HEK293 (cell line): ENCODE data around the gene TCERG1L.

Source experiments
- CTCF ChIA-PET: fragments of 350-600 bp; formaldehyde crosslinking; extraction: SDS; loops from one replicate; lab custom pipeline; 2021; ENCODE audit warnings: antibody characterized with exemption; lab: Yijun Ruan, JAX
- POLR2A ChIA-PET: fragments of 300-600 bp; formaldehyde crosslinking; extraction: SDS; loops from one replicate; lab custom pipeline; 2020; ENCODE audit warnings: antibody characterized with exemption, inconsistent platforms; lab: Yijun Ruan, JAX
- H3K27ac ChIP-seq: fragments of 200-500 bp; sonication (Bioruptor generic); 2 replicates; pipeline ENCODE4 v1.5.1; 2014; ENCODE audit warnings: low read depth, low read length, control low read depth, inconsistent platforms; ENCODE audit errors: extremely low read depth
- H3K36me3 ChIP-seq, 2 experiments: fragments of 200-500 bp in 1 of 2; sonication (Bioruptor generic) in 1 of 2; 1 replicate in 1 of 2; 2 replicates in 1 of 2; pipeline ENCODE4 v1.5.1; 2014 to 2017; ENCODE audit warnings: inconsistent platforms in 2 of 2, low read length in 2 of 2; ENCODE audit not compliant: control insufficient read depth in 2 of 2, insufficient read depth in 1 of 2
- H3K4me1 ChIP-seq: fragments of 200-500 bp; sonication (Bioruptor generic); 2 replicates; pipeline ENCODE4 v1.5.1; 2014; ENCODE audit warnings: mild to moderate bottlenecking, low read length, inconsistent platforms; ENCODE audit not compliant: control insufficient read depth, insufficient read depth
- H3K4me3 ChIP-seq: 2 replicates; pipeline ENCODE4 v1.5.1; 2011; ENCODE audit warnings: low read depth, mild to moderate bottlenecking, control low read depth, low read length, moderate library complexity
- H3K9me3 ChIP-seq: fragments of 200-500 bp; sonication (Bioruptor generic); 2 replicates; pipeline ENCODE4 v1.5.1; 2014; ENCODE audit warnings: low read depth, low read length, inconsistent platforms; ENCODE audit not compliant: control insufficient read depth, insufficient read depth
- GFI1B ChIP-seq: fragments of 450-650 bp; formaldehyde crosslinking; IDR thresholded peaks from 2 replicates; pipeline ENCODE4 v1.5.1; 2016; ENCODE audit warnings: missing biosample characterization, missing genetic modification characterization
- KLF1 ChIP-seq: fragments of 450-650 bp; formaldehyde crosslinking; IDR thresholded peaks from 2 replicates; pipeline ENCODE4 v1.5.1; 2016; ENCODE audit warnings: missing biosample characterization, missing genetic modification characterization
- ZBTB17 ChIP-seq: fragments of 450-650 bp; formaldehyde crosslinking; IDR thresholded peaks from 2 replicates; pipeline ENCODE4 v1.5.1; 2016; ENCODE audit warnings: missing biosample characterization, missing genetic modification characterization
- ZNF169 ChIP-seq: fragments of 450-650 bp; formaldehyde crosslinking; IDR thresholded peaks from 2 replicates; pipeline ENCODE4 v1.5.1; 2016; ENCODE audit warnings: missing biosample characterization, missing genetic modification characterization
- ZNF184 ChIP-seq: fragments of 450-650 bp; IDR thresholded peaks from 2 replicates; pipeline ENCODE4 v1.5.1; 2018; ENCODE audit warnings: missing biosample characterization, mild to moderate bottlenecking, missing genetic modification characterization
- ZNF266 ChIP-seq: fragments of 450-650 bp; formaldehyde crosslinking; IDR thresholded peaks from 2 replicates; pipeline ENCODE4 v1.5.1; 2016; ENCODE audit warnings: missing biosample characterization, missing genetic modification characterization, low read depth
- ZNF510 ChIP-seq: fragments of 450-650 bp; formaldehyde crosslinking; IDR thresholded peaks from 2 replicates; pipeline ENCODE4 v1.5.1; 2018; ENCODE audit warnings: mild to moderate bottlenecking, missing genetic modification characterization, missing biosample characterization; ENCODE audit not compliant: insufficient replicate concordance
- ZNF514 ChIP-seq: fragments of 450-650 bp; formaldehyde crosslinking; IDR thresholded peaks from 2 replicates; pipeline ENCODE4 v1.5.1; 2016; ENCODE audit warnings: missing biosample characterization, missing genetic modification characterization
- ZNF621 ChIP-seq: fragments of 450-650 bp; formaldehyde crosslinking; IDR thresholded peaks from 2 replicates; pipeline ENCODE4 v1.5.1; 2017; ENCODE audit warnings: missing biosample characterization, missing genetic modification characterization
- ZNF785 ChIP-seq: fragments of 450-650 bp; formaldehyde crosslinking; IDR thresholded peaks from 2 replicates; pipeline ENCODE4 v1.5.1; 2016; ENCODE audit warnings: missing biosample characterization, missing genetic modification characterization
- TF ChIP-seq, protein P1 (sequence below): fragments of 450-650 bp; formaldehyde crosslinking; IDR thresholded peaks from 2 replicates; pipeline ENCODE4; 2016; ENCODE audit warnings: missing biosample characterization, missing genetic modification characterization
- TF ChIP-seq, protein P2 (sequence below): fragments of 450-650 bp; formaldehyde crosslinking; IDR thresholded peaks from 2 replicates; pipeline ENCODE4 v1.5.1; 2016; ENCODE audit warnings: missing biosample characterization, missing genetic modification characterization, borderline replicate concordance
- TF ChIP-seq, protein P3 (sequence below): fragments of 450-650 bp; formaldehyde crosslinking; IDR thresholded peaks from 2 replicates; pipeline ENCODE4 v1.5.1; 2017; ENCODE audit warnings: missing biosample characterization, missing genetic modification characterization
- TF ChIP-seq, protein P4 (sequence below): fragments of 450-650 bp; formaldehyde crosslinking; IDR thresholded peaks from 2 replicates; pipeline ENCODE4 v1.5.1; 2016; ENCODE audit warnings: missing biosample characterization, missing genetic modification characterization

Gene TCERG1L, protein sequence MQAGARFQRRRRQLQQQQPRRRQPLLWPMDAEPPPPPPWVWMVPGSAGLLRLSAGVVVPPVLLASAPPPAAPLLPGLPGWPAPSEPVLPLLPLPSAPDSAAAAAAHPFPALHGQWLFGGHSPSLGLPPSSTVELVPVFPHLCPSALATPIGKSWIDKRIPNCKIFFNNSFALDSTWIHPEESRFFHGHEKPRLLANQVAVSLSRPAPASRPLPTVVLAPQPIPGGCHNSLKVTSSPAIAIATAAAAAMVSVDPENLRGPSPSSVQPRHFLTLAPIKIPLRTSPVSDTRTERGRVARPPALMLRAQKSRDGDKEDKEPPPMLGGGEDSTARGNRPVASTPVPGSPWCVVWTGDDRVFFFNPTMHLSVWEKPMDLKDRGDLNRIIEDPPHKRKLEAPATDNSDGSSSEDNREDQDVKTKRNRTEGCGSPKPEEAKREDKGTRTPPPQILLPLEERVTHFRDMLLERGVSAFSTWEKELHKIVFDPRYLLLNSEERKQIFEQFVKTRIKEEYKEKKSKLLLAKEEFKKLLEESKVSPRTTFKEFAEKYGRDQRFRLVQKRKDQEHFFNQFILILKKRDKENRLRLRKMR

DNA sequence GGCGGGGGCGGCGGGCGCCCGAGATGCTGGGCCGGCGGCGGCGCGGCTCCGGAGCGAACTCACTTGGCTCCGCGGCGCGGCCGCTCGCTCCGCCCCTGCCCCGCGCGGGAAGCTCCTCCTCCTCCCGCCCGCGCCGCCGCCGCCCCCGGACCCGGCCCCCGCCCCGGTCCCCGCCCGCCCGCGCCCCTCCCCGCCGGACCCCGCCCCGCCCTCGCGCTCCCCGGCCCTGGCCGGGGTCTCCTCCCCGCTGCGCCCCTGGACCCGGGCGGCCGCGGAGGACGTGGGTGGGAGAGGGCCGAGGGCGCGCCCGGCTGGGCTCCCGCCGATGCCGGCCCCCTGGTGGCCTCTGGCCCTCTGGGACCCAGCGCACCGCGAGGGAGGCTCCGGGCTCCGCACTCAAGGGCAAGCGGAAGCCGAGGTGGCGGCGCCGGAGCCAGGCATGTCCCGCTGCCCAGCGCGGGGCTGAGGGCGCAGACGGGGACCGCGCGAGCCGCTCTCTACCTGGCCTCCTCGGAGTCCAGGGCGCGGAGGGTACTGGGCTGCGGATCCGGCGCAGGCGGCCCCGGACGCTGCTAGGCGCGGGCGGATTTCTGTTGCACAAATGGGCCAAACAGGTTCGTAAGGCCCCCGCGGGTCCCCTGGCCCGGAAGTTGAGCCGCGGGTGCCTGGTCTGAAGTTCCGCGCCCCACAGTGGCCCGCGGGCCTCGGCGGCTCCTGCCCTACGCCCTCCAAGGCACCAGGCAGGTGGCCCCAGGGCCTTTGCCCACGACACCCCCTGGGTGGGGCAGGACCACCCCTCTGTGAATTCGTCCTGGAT, at the start of gene TCERG1L:
TCERG1L (minus strand) TSS at position 61 of the 817 bp plus-strand sequence. CDS start 86 bp downstream, outside the sequence.
- CTCF ChIA-PET, result no interaction called here
- TF ChIP-seq ZNF785 (no peak), ZNF621 (tag by site-specific recombination) (no peak), ZNF169 (tag by site-specific recombination) (no peak), ZNF266 (tag by site-specific recombination) (no peak), ZBTB17 (no peak), KLF1 (tag by site-specific recombination) (no peak), ZNF514 (tag by site-specific recombination) (no peak), GFI1B (tag by site-specific recombination) (no peak), ZNF184 (no peak), ZNF510 (tag by site-specific recombination) (no peak)
- TF ChIP-seq, protein P1, sequence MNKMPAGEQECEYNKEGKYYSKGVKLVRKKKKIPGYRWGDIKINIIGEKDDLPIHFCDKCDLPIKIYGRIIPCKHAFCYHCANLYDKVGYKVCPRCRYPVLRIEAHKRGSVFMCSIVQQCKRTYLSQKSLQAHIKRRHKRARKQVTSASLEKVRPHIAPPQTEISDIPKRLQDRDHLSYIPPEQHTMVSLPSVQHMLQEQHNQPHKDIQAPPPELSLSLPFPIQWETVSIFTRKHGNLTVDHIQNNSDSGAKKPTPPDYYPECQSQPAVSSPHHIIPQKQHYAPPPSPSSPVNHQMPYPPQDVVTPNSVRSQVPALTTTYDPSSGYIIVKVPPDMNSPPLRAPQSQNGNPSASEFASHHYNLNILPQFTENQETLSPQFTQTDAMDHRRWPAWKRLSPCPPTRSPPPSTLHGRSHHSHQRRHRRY, result no peak
- TF ChIP-seq, protein P2, sequence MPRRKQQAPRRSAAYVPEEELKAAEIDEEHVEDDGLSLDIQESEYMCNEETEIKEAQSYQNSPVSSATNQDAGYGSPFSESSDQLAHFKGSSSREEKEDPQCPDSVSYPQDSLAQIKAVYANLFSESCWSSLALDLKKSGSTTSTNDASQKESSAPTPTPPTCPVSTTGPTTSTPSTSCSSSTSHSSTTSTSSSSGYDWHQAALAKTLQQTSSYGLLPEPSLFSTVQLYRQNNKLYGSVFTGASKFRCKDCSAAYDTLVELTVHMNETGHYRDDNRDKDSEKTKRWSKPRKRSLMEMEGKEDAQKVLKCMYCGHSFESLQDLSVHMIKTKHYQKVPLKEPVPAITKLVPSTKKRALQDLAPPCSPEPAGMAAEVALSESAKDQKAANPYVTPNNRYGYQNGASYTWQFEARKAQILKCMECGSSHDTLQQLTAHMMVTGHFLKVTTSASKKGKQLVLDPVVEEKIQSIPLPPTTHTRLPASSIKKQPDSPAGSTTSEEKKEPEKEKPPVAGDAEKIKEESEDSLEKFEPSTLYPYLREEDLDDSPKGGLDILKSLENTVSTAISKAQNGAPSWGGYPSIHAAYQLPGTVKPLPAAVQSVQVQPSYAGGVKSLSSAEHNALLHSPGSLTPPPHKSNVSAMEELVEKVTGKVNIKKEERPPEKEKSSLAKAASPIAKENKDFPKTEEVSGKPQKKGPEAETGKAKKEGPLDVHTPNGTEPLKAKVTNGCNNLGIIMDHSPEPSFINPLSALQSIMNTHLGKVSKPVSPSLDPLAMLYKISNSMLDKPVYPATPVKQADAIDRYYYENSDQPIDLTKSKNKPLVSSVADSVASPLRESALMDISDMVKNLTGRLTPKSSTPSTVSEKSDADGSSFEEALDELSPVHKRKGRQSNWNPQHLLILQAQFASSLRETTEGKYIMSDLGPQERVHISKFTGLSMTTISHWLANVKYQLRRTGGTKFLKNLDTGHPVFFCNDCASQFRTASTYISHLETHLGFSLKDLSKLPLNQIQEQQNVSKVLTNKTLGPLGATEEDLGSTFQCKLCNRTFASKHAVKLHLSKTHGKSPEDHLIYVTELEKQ (tag by site-specific recombination), result no peak
- TF ChIP-seq, protein P3, sequence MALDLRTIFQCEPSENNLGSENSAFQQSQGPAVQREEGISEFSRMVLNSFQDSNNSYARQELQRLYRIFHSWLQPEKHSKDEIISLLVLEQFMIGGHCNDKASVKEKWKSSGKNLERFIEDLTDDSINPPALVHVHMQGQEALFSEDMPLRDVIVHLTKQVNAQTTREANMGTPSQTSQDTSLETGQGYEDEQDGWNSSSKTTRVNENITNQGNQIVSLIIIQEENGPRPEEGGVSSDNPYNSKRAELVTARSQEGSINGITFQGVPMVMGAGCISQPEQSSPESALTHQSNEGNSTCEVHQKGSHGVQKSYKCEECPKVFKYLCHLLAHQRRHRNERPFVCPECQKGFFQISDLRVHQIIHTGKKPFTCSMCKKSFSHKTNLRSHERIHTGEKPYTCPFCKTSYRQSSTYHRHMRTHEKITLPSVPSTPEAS, result no peak
- TF ChIP-seq, protein P4, sequence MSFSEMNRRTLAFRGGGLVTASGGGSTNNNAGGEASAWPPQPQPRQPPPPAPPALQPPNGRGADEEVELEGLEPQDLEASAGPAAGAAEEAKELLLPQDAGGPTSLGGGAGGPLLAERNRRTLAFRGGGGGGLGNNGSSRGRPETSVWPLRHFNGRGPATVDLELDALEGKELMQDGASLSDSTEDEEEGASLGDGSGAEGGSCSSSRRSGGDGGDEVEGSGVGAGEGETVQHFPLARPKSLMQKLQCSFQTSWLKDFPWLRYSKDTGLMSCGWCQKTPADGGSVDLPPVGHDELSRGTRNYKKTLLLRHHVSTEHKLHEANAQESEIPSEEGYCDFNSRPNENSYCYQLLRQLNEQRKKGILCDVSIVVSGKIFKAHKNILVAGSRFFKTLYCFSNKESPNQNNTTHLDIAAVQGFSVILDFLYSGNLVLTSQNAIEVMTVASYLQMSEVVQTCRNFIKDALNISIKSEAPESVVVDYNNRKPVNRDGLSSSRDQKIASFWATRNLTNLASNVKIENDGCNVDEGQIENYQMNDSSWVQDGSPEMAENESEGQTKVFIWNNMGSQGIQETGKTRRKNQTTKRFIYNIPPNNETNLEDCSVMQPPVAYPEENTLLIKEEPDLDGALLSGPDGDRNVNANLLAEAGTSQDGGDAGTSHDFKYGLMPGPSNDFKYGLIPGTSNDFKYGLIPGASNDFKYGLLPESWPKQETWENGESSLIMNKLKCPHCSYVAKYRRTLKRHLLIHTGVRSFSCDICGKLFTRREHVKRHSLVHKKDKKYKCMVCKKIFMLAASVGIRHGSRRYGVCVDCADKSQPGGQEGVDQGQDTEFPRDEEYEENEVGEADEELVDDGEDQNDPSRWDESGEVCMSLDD (tag by site-specific recombination), result no peak
- TF ChIP-seq, all 188 proteins: peak for 0
- no peaks in the 10 kb centered on the region for H3K36me3 ChIP-seq
- POLR2A ChIA-PET, result no interaction called here
- H3K4me3 ChIP-seq, result no peak within 1 kb of the TSS
- no peaks in the 10 kb centered on the region for H3K9me3 ChIP-seq
- no peaks in the 10 kb centered on the region for H3K4me1 ChIP-seq
- H3K27ac ChIP-seq, result no peak within 1 kb of the TSS
